Measurements from ENCODE around the gene SLC10A1.

Gene SLC10A1

DNA sequence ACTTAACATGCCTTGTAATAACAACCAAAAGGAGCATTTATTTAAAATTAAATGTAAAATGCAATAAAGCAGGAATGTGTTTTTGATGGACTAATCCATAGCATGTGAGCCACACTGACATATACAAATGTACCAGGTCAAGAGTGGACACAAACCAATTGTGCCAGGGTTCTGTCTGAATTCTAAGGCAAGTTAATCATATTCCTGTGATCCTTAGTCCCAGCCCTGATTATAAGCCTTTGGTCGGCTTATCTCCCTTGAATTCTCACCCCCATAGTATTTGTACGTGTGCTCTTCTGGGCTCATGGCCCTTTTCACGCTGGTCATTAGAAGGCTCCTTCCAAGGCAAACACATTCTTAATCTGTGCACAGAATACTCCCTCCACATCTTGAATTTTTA lies 40.7 kb downstream of the SLC10A1 start:
- H3K79me2 ChIP-seq (ENCODE audit: control insufficient read depth, low read length), result no peaks in the 10 kb centered on the region
- H3K27me3 ChIP-seq (ENCODE audit: control insufficient read depth, low read length), result no peaks in the 10 kb centered on the region
- H3K36me3 ChIP-seq (ENCODE audit: control insufficient read depth, low read length), result no peaks in the 10 kb centered on the region
- H3K27ac ChIP-seq (ENCODE audit: low read depth, low read length), result no peak overlapping the region
- H3K9me2 ChIP-seq (replicated peaks; ENCODE audit: control insufficient read depth, low read length), result no peaks in the 10 kb centered on the region
- no peak overlapping the region for H3K4me2 ChIP-seq (ENCODE audit: low read length)
- H3F3A ChIP-seq (ENCODE audit: control insufficient read depth, insufficient read depth), result no peaks in the 10 kb centered on the region
- H3K4me1 ChIP-seq (ENCODE audit: control insufficient read depth, low read length), result peaks cover 40% of the 10 kb centered on the region
- TF ChIP-seq, protein P1, sequence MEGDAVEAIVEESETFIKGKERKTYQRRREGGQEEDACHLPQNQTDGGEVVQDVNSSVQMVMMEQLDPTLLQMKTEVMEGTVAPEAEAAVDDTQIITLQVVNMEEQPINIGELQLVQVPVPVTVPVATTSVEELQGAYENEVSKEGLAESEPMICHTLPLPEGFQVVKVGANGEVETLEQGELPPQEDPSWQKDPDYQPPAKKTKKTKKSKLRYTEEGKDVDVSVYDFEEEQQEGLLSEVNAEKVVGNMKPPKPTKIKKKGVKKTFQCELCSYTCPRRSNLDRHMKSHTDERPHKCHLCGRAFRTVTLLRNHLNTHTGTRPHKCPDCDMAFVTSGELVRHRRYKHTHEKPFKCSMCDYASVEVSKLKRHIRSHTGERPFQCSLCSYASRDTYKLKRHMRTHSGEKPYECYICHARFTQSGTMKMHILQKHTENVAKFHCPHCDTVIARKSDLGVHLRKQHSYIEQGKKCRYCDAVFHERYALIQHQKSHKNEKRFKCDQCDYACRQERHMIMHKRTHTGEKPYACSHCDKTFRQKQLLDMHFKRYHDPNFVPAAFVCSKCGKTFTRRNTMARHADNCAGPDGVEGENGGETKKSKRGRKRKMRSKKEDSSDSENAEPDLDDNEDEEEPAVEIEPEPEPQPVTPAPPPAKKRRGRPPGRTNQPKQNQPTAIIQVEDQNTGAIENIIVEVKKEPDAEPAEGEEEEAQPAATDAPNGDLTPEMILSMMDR (IDR thresholded peaks at IDR 0.05; ENCODE audit: low read depth, low read length, poor library complexity, severe bottlenecking), result no peak
- no peak for TF ChIP-seq EZH2phosphoT487 (IDR thresholded peaks at IDR 0.05; ENCODE audit: borderline replicate concordance, low read length)
- no peak overlapping the region for H3K4me3 ChIP-seq (ENCODE audit: low read length)
- H4K20me1 ChIP-seq (ENCODE audit: control insufficient read depth, insufficient read depth, low read depth, low read length), result no peaks in the 10 kb centered on the region
- H3K9me3 ChIP-seq (ENCODE audit: control insufficient read depth, insufficient read depth, low read length), result no peaks in the 10 kb centered on the region

DNA sequence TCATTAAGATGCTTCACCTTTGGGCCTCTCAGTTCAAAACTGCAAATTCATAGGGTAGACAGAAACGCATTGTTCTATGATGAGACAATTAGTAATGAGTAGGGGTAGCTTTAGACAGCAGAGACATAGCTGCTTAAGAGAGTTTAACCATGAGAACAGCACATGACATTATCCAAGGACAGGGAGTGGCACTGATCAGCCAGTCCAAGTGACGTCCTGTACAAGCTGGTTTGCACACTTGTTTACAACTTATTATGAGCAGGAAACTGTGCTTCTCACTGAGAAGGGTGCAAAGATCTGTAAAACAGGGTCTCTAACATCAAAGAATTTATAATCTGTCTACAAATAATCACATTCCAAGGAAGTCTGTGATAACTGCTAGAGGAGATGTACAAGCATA lies 41.3 kb downstream of the SLC10A1 start:
- Histone ChIP-seq H3K79me2 (ENCODE audit: control insufficient read depth, low read length) (no peaks in the 10 kb centered on the region), H3K4me2 (ENCODE audit: low read length) (peak overlapping the region; percentile 37; the same call in 1 of the 2 replicates), H4K20me1 (ENCODE audit: control insufficient read depth, insufficient read depth, low read depth, low read length) (no peaks in the 10 kb centered on the region), H3K9me3 (ENCODE audit: control insufficient read depth, insufficient read depth, low read length) (no peaks in the 10 kb centered on the region), H3K27ac (ENCODE audit: low read depth, low read length) (0 out of 2 replicates have a peak overlapping the region, but pooled peaks have one; percentile 7), H3K36me3 (ENCODE audit: control insufficient read depth, low read length) (no peaks in the 10 kb centered on the region), H3K9me2 (replicated peaks; ENCODE audit: control insufficient read depth, low read length) (no peaks in the 10 kb centered on the region), H3K27me3 (ENCODE audit: control insufficient read depth, low read length) (no peaks in the 10 kb centered on the region), H3K4me3 (ENCODE audit: low read length) (no peak overlapping the region), H3F3A (ENCODE audit: control insufficient read depth, insufficient read depth) (no peaks in the 10 kb centered on the region), H3K4me1 (ENCODE audit: control insufficient read depth, low read length) (peaks cover 37% of the 10 kb centered on the region)
- TF ChIP-seq, protein P1 (IDR thresholded peaks at IDR 0.05; ENCODE audit: low read depth, low read length, poor library complexity, severe bottlenecking), result no peak

DNA sequence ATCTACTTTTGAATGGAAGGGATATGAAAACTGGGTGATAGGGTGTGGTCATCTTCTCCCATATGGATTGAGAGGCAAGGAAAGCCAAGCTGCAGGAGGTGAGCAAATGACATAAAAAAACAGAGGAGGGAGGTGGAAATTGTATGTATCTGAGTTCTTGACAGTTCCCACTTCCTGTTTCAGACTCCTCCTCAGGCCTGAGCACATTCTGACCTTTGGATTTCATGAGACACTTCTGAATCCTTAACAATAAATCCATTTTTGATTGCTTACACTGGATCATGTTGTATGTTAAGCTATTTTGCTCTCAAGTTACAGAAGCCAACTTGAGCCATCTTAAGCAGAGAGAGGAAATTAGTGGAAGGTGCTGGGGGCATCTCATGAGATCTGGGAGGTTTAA lies 41.7 kb downstream of the SLC10A1 start:
- peak overlapping the region; percentile 37 for H3K4me2 ChIP-seq (ENCODE audit: low read length)
- no peaks in the 10 kb centered on the region for H3K79me2 ChIP-seq (ENCODE audit: control insufficient read depth, low read length)
- H3K4me1 ChIP-seq (ENCODE audit: control insufficient read depth, low read length), result peaks cover 34% of the 10 kb centered on the region
- 0 out of 2 replicates have a peak overlapping the region, but pooled peaks have one; percentile 7 for H3K27ac ChIP-seq (ENCODE audit: low read depth, low read length)
- 0 out of 2 replicates have a peak overlapping the region, but pooled peaks have one; percentile 4 for H3K4me3 ChIP-seq (ENCODE audit: low read length)
- no peaks in the 10 kb centered on the region for H3K9me2 ChIP-seq (replicated peaks; ENCODE audit: control insufficient read depth, low read length)
- no peaks in the 10 kb centered on the region for H3K9me3 ChIP-seq (ENCODE audit: control insufficient read depth, insufficient read depth, low read length)
- H3K36me3 ChIP-seq (ENCODE audit: control insufficient read depth, low read length), result no peaks in the 10 kb centered on the region
- H3F3A ChIP-seq (ENCODE audit: control insufficient read depth, insufficient read depth), result no peaks in the 10 kb centered on the region
- no peaks in the 10 kb centered on the region for H4K20me1 ChIP-seq (ENCODE audit: control insufficient read depth, insufficient read depth, low read depth, low read length)
- TF ChIP-seq, protein P1 (IDR thresholded peaks at IDR 0.05; ENCODE audit: low read depth, low read length, poor library complexity, severe bottlenecking), result no peak
- no peak for TF ChIP-seq EZH2phosphoT487 (IDR thresholded peaks at IDR 0.05; ENCODE audit: borderline replicate concordance, low read length)
- no peaks in the 10 kb centered on the region for H3K27me3 ChIP-seq (ENCODE audit: control insufficient read depth, low read length)

All from DOHH2 (cell line).